CD4-positive, alpha-beta T cell treated with Interleukin-17A for 1 hour (primary cell): ENCODE data around the gene MYL9.

Experiments used
- DNase-seq: peaks from one replicate; pipeline ENCODE4 v3.0.0-alpha.2; 2020

The MYL9 gene

GRCh38 chr20:36585410-36586125, 44.2 kb downstream of the MYL9 start:
- no peak for DNase-seq

GRCh38 chr20:36587388-36588070, 46.2 kb downstream of the MYL9 start:
- DNase-seq: no peak

- no peak for DNase-seq
Measured at GRCh38 chr20:36591281-36591680, 50.0 kb downstream of the MYL9 start.

GRCh38 chr20:36591854-36592641, 50.7 kb downstream of the MYL9 start:
- DNase-seq: peak; percentile 77

GRCh38 chr20:36593347-36593929, 52.1 kb downstream of the MYL9 start:
- DNase-seq: no peak

- no peak for DNase-seq
Measured at GRCh38 chr20:36599912-36600345, 58.6 kb downstream of the MYL9 start.
